H9 (cell line): Measurements from ENCODE around the gene SNRNP48. TPM values are rescaled to one million over a fixed set of nuclear protein-coding genes. Genes with fewer than 3 reads are reported as not detected.

ENCODE experiments used
- DNase-seq: peaks from one replicate; pipeline ENCODE4 v3.0.0-alpha.2; 2017
- H2AFZ ChIP-seq: one replicate; pipeline ENCODE4 v1.6.1; 2013; ENCODE audit warnings: mild to moderate bottlenecking, low read length, control low read depth, moderate library complexity
- H2AK5ac ChIP-seq: 2 replicates; pipeline ENCODE4 v1.6.1; 2013; ENCODE audit warnings: low read length, control low read depth, mixed read lengths; ENCODE audit not compliant: insufficient read length
- H2BK120ac ChIP-seq: one replicate; pipeline ENCODE4 v1.6.1; 2013; ENCODE audit warnings: low read depth, mild to moderate bottlenecking, low read length, control low read depth, inconsistent platforms; ENCODE audit not compliant: poor library complexity, severe bottlenecking
- H2BK12ac ChIP-seq: 2 replicates; pipeline ENCODE4 v1.6.1; 2013; ENCODE audit warnings: low read length, control low read depth, mixed read lengths, low read depth; ENCODE audit not compliant: insufficient read length
- H2BK15ac ChIP-seq: 2 replicates; pipeline ENCODE4 v1.6.1; 2013; ENCODE audit warnings: low read depth, low read length, control low read depth
- H2BK20ac ChIP-seq: one replicate; pipeline ENCODE4 v1.6.1; 2013; ENCODE audit warnings: low read depth, mild to moderate bottlenecking, low read length, control low read depth, inconsistent platforms; ENCODE audit not compliant: poor library complexity, severe bottlenecking
- H2BK5ac ChIP-seq: 2 replicates; pipeline ENCODE4 v1.6.1; 2013; ENCODE audit warnings: low read length, control low read depth, mixed read lengths; ENCODE audit not compliant: insufficient read length
- H3K14ac ChIP-seq: 2 replicates; pipeline ENCODE4 v1.6.1; 2013; ENCODE audit warnings: low read length, control low read depth; ENCODE audit not compliant: insufficient read depth
- H3K18ac ChIP-seq: 2 replicates; pipeline ENCODE4 v1.6.1; 2013; ENCODE audit warnings: low read depth, mild to moderate bottlenecking, mixed read lengths, low read length, control low read depth; ENCODE audit not compliant: insufficient read length
- H3K23ac ChIP-seq: 2 replicates; pipeline ENCODE4 v1.6.1; 2013; ENCODE audit warnings: low read length, control low read depth, mixed read lengths, low read depth; ENCODE audit not compliant: insufficient read length
- H3K23me2 ChIP-seq: 2 replicates; pipeline ENCODE4 v1.6.1; 2013; ENCODE audit warnings: low read depth, mild to moderate bottlenecking, mixed read lengths, low read length, control low read depth; ENCODE audit not compliant: insufficient read length, poor library complexity, severe bottlenecking
- H3K27ac ChIP-seq: 2 replicates; pipeline ENCODE4 v1.5.1; 2013; ENCODE audit warnings: low read length, control low read depth, mixed read lengths, low read depth; ENCODE audit not compliant: insufficient read length
- H3K27me3 ChIP-seq: 2 replicates; pipeline ENCODE4 v1.6.1; 2013; ENCODE audit warnings: low read length, control low read depth, inconsistent platforms; ENCODE audit not compliant: insufficient read depth
- H3K4ac ChIP-seq: 2 replicates; pipeline ENCODE4 v1.6.1; 2013; ENCODE audit warnings: low read depth, mild to moderate bottlenecking, control low read depth, inconsistent platforms, low read length, moderate library complexity
- H3K4me1 ChIP-seq: 2 replicates; pipeline ENCODE4 v1.6.1; 2013; ENCODE audit warnings: low read length, control low read depth, inconsistent platforms; ENCODE audit not compliant: insufficient read depth
- H3K4me2 ChIP-seq: 2 replicates; pipeline ENCODE4 v1.6.1; 2013; ENCODE audit warnings: low read length, control low read depth, mixed read lengths; ENCODE audit not compliant: insufficient read length, insufficient read depth
- H3K56ac ChIP-seq: 2 replicates; pipeline ENCODE4 v1.6.1; 2013; ENCODE audit warnings: low read depth, mild to moderate bottlenecking, mixed read lengths, low read length, control low read depth; ENCODE audit not compliant: insufficient read length
- H3K79me1 ChIP-seq: 2 replicates; pipeline ENCODE4 v1.6.1; 2013; ENCODE audit warnings: low read depth, mild to moderate bottlenecking, moderate library complexity, low read length, control low read depth, inconsistent platforms; ENCODE audit not compliant: insufficient read depth, poor library complexity, severe bottlenecking
- H3K79me2 ChIP-seq: 2 replicates; pipeline ENCODE4 v1.6.1; 2013; ENCODE audit warnings: low read length, control low read depth, inconsistent platforms; ENCODE audit not compliant: insufficient read depth
- H3K9ac ChIP-seq: 2 replicates; pipeline ENCODE4 v1.6.1; 2013; ENCODE audit warnings: low read length, control low read depth, mixed read lengths; ENCODE audit not compliant: insufficient read length; ENCODE audit errors: extremely low read depth
- H3K9me3 ChIP-seq: one replicate; pipeline ENCODE4 v1.6.1; 2013; ENCODE audit warnings: low read depth, low read length, inconsistent platforms; ENCODE audit not compliant: control insufficient read depth
- H3T11ph ChIP-seq: one replicate; pipeline ENCODE4 v1.6.1; 2013; ENCODE audit warnings: mild to moderate bottlenecking, low read length, control low read depth, inconsistent platforms
- H4K20me1 ChIP-seq: one replicate; pipeline ENCODE4 v1.6.1; 2013; ENCODE audit not compliant: control insufficient read depth, insufficient read length, insufficient read depth
- H4K5ac ChIP-seq: 2 replicates; pipeline ENCODE4 v1.6.1; 2013; ENCODE audit warnings: low read depth, mild to moderate bottlenecking, mixed read lengths, low read length, control low read depth; ENCODE audit not compliant: insufficient read length
- H4K8ac ChIP-seq: replicated peaks from 2 replicates; pipeline ENCODE4 v1.6.1; 2013; ENCODE audit warnings: low read length, control low read depth, mixed read lengths, low read depth; ENCODE audit not compliant: insufficient read length
- H4K91ac ChIP-seq: 2 replicates; pipeline ENCODE4 v1.6.1; 2013; ENCODE audit warnings: low read depth, mild to moderate bottlenecking, moderate library complexity, mixed read lengths, low read length, control low read depth; ENCODE audit not compliant: insufficient read length
- H3K27ac Mint-ChIP-seq, 3 experiments: 2 replicates in 2 of 3; 3 replicates in 1 of 3; pipeline ENCODE4 v1.8.0; 2020 to 2021; ENCODE audit warnings: mixed read lengths in 3 of 3, mild to moderate bottlenecking in 1 of 3, moderate library complexity in 1 of 3
- H3K27me3 Mint-ChIP-seq: 2 replicates; pipeline ENCODE4 v1.8.0; 2021; ENCODE audit warnings: low read depth, mild to moderate bottlenecking, moderate library complexity, mixed read lengths
- H3K36me3 Mint-ChIP-seq, 3 experiments: 2 replicates in 2 of 3; 3 replicates in 1 of 3; pipeline ENCODE4 v1.8.0; 2020 to 2021; ENCODE audit warnings: low read depth in 3 of 3, mixed read lengths in 3 of 3; ENCODE audit not compliant: insufficient read depth in 1 of 3
- H3K4me1 Mint-ChIP-seq, 2 experiments: 2 replicates each; pipeline ENCODE4 v1.8.0; 2020; ENCODE audit warnings: mixed read lengths in 2 of 2
- H3K4me3 Mint-ChIP-seq, 2 experiments: 2 replicates in 1 of 2; 3 replicates in 1 of 2; pipeline ENCODE4 v1.8.0; 2020 to 2021; ENCODE audit warnings: mild to moderate bottlenecking in 2 of 2, mixed read lengths in 2 of 2, moderate library complexity in 1 of 2
- H3K9me3 Mint-ChIP-seq, 2 experiments: 2 replicates in 1 of 2; 3 replicates in 1 of 2; pipeline ENCODE4 v1.8.0; 2020; ENCODE audit warnings: mild to moderate bottlenecking in 2 of 2, mixed read lengths in 2 of 2, moderate library complexity in 1 of 2
- WGBS: extraction: QIAGEN DNeasy Blood & Tissue Kit; methylation state at CpG from one replicate; pipeline ENCODE4 v1.1.7; 2013; ENCODE audit warnings: missing lambda C conversion rate, low lambda C conversion rate, mixed read lengths; ENCODE audit not compliant: insufficient read length; ENCODE audit errors: extremely low coverage; 5-methylcytosine and 5-hydroxymethylcytosine counted together
- total RNA-seq: library from RNA; stranded (reverse); gene quantifications from 2 replicates; pipeline ENCODE4 v1.2.1, GENCODE V29; 2021
- TF ChIP-seq, protein P1 (sequence below): fragments of 200-600 bp; sonication (generic); conservative IDR thresholded peaks from 3 replicates; pipeline ENCODE4 v1.8.0; 2021; ENCODE audit warnings: antibody characterized with exemption, mild to moderate bottlenecking

SNRNP48 gene
- total RNA-seq, 1 experiment from 2014 or later: 16.9 TPM

DNA sequence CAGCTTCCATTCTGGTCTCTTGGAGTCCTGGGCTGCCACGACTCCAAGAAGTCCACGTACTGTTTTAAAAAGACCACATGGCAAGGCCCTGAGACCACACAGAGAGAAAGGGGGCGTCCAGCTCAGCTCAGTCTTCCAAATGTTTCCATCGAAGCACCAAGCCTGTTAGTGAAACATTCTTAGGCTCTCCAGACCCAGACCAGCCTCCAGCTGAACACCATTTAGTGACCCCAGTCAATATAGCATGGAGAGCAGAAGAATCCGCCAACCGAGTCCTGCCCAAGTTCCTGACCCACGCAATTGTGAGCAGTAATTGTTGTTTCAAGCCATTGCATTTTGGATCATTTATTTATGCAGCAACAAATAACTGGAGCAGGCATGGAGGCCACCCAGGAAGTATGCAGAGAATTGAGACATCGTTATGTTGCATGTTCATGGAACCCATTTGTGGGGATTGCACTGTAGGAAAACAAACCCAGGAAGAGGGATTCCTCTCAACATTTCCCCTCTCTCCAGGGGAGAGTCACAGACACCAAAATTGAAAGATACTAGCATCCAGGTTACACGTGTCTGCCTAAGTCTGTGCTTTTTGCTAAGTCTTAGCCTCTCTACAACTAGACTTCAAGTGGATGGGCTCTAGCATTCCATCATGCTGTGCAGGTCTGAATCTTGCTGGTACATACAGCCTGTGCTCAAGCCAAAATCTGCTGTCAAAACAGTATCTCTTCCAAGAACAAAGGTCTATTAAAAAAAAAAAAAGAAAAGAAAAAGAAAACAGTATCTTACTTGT is 42.7 kb downstream of the SNRNP48 start:
- no peak overlapping the region for H2AK5ac ChIP-seq
- no peak overlapping the region for H3K23ac ChIP-seq

More for the DNA sequence above, 42.7 kb downstream of the SNRNP48 start:
- Histone ChIP-seq H4K5ac (no peak overlapping the region), H2AFZ (no peak overlapping the region), H3K18ac (no peak overlapping the region), H2BK20ac (no peak overlapping the region), H3K27me3 (no peaks in the 10 kb centered on the region), H4K91ac (no peak overlapping the region), H2BK15ac (no peak overlapping the region), H2BK120ac (no peak overlapping the region), H2BK12ac (no peak overlapping the region), H3K23me2 (no peaks in the 10 kb centered on the region), H3T11ph (no peak overlapping the region), H3K79me1 (no peaks in the 10 kb centered on the region), H3K14ac (no peak overlapping the region), H3K4me1 (no peaks in the 10 kb centered on the region), H4K8ac (no peak overlapping the region), H3K4me2 (no peak overlapping the region), H3K56ac (no peak overlapping the region), H2BK5ac (no peak overlapping the region), H3K9ac (no peak overlapping the region), H3K27ac (no peak overlapping the region), H3K79me2 (no peaks in the 10 kb centered on the region), H3K4ac (no peak overlapping the region), H3K9me3 (no peaks in the 10 kb centered on the region), H4K20me1 (no peaks in the 10 kb centered on the region)
- Mint-ChIP-seq H3K27ac (no peak overlapping the region), H3K27me3 (peaks cover 4% of the 10 kb centered on the region), H3K9me3 (no peaks in the 10 kb centered on the region), H3K4me3 (no peak overlapping the region), H3K36me3 (no peaks in the 10 kb centered on the region), H3K4me1 (no peaks in the 10 kb centered on the region)
- WGBS: no CpG with 5 or more reads among the region's 9 CpGs
- TF ChIP-seq, protein P1, sequence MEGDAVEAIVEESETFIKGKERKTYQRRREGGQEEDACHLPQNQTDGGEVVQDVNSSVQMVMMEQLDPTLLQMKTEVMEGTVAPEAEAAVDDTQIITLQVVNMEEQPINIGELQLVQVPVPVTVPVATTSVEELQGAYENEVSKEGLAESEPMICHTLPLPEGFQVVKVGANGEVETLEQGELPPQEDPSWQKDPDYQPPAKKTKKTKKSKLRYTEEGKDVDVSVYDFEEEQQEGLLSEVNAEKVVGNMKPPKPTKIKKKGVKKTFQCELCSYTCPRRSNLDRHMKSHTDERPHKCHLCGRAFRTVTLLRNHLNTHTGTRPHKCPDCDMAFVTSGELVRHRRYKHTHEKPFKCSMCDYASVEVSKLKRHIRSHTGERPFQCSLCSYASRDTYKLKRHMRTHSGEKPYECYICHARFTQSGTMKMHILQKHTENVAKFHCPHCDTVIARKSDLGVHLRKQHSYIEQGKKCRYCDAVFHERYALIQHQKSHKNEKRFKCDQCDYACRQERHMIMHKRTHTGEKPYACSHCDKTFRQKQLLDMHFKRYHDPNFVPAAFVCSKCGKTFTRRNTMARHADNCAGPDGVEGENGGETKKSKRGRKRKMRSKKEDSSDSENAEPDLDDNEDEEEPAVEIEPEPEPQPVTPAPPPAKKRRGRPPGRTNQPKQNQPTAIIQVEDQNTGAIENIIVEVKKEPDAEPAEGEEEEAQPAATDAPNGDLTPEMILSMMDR: no peak
- no peak for DNase-seq
